NCI-H226 (cell line): ENCODE measurements around the gene ACKR3.

Experiments used
- DNase-seq: peaks from one replicate; pipeline ENCODE4 v3.0.0-alpha.2; 2015

ACKR3 gene

DNA sequence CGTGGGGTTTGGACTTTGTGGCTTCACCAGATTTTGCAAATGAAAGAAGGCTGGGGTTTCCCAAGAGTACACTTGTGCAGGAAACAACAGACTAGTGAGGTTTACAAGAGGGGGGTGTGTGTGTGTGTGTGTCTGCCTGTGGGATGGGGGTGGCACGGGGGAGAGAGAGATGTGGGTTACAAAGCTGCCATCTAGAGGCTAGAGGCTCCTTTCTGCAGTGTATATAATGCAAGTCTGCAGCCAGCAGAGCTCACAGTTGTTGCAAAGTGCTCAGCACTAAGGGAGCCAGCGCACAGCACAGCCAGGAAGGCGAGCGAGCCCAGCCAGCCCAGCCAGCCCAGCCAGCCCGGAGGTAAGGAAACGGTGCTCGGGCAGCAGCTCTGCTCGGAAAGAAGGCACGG is at the start of gene ACKR3:
Gene ACKR3 (plus strand): TSS at position 253 of the 401 bp plus-strand sequence. CDS start 10,641 bp downstream, outside the sequence.
- DNase-seq: peak; percentile 25

DNA sequence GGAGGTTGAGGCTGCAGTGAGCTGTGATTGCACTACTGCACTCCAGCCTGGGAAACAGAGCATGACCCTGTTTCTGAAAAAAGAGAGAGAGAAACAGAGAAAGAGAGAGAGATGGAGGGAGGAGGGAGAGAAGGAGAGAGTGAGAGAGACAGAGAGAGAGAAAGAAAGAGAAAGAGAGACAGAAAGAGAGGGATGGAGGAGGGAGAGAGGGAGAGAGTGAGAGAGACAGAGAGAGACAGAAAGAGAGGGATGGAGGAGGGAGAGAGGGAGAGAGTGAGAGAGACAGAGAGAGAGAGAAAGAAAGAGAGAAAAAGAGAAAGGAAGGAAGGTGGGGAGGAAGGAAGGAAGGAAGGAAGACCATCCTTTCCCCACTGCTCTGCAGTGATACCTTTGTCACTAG is 48.1 kb upstream of the ACKR3 start:
- no peak for DNase-seq

DNA sequence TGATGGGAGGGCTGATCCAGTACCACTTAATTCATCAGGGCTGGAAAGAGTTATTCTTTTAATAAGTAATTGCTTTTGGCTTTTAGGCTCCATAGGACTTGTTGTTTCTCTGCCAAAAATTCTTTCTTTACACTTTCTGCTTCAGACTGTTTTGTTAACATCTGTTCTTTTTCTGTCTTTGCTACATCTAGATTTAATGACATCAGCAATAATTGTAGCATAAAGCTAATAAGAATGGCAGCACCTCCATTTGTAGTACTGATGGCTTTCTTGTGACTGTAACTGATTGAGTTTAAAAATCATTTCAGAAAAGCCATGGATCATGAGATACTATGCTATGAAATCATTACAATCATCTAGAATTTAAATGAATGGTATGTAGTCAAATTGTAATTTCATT is 46.4 kb upstream of the ACKR3 start:
- DNase-seq: no peak

DNA sequence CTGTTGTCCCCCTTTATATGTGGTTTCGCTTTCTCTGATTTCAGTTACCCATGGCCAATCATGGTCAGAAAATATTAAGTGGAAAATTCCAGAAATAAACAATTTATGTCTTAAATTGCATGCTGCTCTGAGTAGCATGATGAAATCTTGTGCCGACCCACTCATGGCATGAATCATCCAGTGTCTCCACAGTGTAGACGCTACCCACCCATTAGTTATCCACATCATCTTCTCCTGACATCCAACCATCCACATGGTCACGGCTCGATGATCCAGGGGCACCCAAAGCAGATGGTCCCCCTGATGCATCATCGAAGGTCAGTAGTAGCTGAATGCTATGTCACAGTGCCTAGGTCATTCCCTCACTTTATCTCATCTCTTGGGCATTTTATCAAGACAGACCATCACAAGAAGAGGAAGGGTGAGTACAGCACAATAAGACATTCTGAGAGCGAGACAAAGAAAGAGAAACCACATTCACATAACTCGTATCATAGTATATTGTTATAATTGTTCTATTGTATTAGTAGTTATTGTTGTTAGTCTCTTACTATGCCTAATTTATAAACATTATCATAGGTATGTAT is 44.1 kb upstream of the ACKR3 start:
- no peak for DNase-seq

DNA sequence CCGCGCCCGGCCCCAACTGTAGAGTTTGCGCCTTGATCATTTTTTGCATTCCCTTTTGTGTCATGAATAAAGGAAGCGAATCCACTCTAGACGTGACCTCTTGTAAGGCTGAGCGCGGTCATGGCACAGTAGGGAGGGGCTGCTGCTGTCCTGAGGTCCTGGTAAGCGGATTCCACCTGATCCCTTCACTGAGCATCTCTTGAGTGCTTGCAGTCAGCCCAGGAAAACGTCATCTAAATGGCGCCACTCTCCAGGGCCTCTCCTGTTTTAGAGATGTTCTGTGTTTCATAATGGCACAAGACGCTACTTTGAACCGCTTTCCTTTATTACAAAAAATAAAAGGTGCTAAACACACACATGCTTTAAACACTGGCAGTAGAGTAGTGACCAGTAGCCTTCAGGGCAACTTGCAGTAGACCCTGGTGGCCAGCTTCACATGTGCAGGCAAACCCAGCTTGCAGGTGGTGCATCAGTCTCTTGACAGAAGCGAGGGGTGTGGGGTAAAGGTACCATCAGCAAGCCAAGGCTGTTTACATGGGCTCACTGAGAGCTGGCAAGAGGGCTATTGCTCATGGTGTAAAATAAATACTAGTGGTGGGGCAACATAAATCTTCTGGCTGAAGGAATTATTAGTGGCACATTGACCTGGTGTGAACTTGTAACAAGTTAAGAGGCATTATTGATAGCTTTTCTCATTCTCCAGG is 43.0 kb upstream of the ACKR3 start:
- no peak for DNase-seq

DNA sequence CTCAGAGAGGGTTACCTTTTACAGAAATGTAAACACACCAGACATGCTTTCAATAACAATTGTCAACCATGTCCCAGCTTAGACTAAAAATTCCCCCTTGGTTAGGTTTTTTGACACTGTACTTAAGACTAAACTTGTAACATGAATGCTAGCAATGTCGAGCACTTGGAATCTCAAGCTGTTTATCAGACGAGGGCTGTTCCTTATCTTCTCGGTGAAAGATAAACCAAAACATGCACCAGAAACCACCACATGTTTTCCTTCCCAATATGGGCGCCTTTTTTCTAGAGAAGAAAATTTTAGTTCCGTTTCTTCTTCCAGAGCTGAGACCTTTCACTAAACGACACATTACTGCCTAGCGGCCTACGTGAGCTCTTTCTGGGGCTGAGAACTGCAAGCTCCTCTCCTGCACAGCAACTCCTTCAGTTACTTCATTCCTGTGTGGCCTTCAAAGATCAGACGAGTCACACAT is 42.4 kb upstream of the ACKR3 start:
- no peak for DNase-seq

DNA sequence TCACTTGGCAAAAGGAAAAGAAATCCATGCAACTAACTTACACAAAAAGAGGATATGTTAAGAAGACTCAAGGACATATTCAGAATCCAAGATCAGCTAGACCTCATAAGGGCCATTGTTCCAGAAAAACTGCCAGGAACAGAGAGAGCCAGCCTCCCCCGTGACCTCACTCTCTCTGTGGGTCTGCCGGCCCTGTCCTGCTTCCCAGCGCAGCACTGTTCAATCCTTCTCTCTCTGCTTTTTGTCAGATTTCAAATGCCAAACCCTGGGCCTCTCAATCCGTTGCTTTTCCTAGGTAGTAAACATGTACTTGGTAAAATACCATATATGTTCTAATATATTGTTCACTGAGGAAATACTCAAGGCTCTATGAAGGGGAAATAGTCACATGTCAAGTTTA is 40.0 kb upstream of the ACKR3 start:
- DNase-seq: no peak

DNA sequence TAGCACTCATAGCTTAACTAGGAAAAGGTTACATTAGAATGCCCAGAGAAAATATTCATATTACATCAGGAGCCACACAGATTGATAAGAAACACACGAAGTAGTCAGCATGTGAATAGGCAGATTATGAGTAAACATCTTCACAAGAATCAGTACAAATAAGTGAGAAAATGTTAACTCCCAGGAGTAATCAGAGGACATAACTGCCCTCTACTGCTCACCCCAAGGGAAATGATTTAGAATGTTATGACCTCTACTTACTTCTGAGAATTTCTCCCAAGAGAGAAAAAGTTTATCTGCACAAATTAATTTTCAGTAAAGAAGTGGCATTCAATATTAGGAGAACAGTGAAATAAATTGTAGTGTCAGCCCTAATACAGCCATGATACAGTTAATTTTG is 39.1 kb upstream of the ACKR3 start:
- no peak for DNase-seq

DNA sequence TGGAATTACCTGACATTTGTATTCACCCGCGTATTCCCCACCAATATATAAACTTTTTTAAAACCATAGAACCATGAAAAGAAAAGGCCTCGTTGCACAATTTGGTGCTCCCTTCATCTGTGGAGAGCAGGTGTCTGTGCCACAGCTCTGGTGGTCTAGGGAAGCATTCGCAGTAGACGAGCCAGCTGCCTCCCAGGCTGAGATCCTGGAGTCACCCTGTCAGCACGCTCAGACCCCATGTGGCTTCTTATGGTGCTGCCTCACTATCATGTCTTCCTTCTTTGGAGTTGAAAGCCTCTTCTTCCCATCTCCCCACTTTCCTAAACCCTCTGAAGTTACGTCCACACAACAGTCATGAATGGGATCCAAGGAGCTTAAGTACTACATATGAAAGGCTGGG is 38.4 kb upstream of the ACKR3 start:
- no peak for DNase-seq

DNA sequence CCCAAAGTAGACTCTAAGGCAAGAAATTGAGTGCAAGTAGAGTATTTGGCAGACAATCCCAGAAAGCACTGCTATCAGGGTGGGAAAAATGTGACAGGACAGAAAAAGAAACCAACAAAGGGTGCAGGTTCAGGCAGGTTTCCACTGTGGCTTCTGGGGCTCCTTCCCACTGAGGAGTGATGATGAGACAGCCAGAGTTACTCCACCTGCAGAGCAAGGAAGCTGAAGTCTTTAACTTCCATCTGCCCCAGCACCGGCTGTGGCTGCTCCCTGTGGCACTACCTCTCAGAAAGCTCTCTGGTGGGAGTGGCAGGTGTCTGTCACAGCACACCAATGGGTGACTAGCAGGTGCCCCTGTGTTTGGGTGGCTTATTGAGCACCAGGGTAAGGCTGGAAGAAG is 37.6 kb upstream of the ACKR3 start:
- DNase-seq: no peak

DNA sequence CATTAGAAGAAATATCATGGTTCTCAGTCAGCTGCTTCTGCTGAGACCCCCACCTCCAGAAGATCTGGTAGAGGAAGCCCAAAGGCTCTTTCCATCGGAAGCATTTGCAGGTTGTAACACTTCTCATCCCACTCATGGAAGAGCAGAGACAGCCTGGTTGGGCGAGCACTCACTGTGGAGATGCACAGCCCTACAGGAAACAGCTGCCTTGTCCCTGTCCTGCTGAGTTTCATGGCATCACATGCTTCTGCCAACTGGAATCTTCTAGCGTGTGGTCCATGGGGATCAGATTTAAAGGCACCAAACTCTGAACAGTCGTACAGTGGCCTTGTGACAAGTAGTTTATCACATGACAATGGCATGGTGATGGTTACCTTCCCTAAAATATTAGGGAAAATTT is 36.3 kb upstream of the ACKR3 start:
- no peak for DNase-seq

DNA sequence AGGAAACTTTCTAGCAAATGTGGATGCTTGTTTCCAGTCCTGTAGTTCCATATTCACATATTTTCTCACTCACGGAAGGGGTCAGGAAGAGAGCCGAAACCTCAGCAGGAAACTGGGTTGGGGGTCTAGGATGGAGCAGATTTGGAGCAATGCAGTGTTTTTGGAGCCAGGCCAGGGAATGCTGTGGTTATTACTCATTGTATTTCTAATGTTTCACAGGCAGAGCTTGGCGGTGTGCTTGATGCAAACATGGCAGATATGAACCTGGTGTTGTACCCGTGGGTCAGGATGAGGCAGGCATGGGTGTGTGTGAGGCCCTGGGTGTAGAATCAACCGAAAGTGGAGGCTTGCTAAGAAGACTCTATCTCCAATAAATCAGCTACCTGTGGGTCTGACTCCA is 34.6 kb upstream of the ACKR3 start:
- DNase-seq: no peak

DNA sequence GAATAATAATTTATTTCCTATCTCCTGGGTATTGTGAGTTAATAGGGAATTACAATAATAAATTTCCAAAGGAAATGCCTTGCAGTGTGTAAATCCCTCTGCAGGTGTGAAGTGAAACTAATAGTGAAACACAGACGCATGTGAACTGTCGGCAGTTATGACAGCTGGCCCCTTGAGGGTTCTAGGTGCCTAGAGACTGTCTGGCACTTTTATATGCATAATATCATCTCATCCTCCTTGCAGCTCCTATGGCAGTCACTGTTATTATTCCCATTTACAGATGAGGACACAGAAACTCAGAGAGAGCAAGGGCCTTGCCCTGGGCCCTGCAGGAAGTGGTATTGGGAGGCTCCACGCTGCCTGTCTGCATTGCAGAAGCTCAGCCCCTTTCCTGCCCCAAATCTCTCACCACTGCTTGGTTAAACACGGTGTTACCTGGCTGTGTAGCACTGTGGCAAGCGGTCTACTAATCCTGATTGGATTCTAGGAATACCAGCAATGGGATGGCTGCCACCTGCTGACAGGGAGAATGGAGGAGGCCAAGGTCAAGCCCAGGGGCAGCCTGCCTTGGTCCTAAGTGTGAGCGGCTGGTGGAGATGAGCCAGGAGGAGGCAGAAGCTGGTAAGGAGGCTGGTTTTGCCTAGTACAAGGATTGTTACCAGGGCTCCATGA is 32.8 kb upstream of the ACKR3 start:
- DNase-seq: no peak

DNA sequence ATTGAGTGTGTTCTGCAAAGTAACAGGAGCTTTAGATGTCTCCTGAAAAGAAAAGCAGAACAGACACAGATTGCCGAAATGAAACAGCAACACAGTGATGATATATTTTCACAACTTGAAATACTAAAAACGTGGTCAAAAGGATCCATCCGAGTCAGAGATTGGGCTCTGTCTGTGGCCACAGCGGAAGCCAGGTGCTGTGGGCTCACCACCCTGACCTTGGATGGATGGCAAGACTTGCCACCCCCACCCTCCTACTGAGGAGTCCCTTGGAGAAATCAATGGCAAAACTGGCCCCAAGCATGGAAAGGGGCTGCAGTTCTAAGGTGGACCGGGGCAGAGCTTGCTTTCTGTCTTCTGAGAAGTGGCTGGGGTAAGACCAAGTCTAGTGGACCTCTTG is 31.4 kb upstream of the ACKR3 start:
- DNase-seq: no peak

DNA sequence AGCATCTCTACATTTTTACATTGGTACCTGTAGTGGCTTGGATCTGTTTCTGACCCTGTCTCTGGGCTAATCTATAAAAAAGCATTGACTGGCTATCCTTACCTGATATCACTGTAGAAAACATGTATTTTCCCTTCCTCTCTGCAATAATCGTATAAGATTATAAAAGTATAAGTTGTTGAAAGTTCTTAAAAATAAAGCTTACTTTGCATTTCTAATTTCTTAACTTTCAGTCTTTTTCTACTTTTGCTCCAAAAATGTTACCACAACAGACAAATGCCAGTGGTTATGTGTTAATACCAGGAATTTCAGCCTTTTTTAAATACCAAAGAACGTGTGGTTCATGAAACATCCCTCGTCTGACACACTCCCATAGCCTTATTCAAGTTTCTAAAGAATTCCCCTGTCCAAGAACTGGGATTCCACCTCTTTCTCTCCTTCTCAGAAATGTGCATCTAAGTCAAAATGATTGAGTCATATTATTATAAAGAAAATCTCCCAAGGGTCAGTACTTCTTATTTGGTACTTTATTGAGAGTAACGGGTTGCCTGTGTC is 28.5 kb upstream of the ACKR3 start:
- DNase-seq: no peak

DNA sequence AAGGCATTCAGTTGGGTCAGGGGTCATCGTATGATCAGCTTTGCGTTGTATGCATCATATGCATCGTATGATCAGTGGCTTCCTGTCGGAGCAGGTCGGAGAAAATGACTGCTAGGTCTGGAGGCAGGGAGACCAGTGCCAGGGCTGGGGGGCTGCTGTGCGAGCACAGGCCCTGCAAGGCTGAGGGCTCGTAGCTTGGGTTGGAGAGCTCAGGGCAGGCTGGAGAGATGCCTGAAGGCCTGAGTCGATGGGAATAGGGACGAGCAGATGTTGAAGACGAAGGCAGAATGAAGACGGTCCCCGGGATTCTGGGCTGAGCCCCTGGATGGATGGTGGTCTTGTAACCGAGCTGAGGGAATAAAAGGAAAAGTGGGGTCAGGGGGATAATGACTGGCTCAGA is 25.3 kb upstream of the ACKR3 start:
- DNase-seq: no peak

DNA sequence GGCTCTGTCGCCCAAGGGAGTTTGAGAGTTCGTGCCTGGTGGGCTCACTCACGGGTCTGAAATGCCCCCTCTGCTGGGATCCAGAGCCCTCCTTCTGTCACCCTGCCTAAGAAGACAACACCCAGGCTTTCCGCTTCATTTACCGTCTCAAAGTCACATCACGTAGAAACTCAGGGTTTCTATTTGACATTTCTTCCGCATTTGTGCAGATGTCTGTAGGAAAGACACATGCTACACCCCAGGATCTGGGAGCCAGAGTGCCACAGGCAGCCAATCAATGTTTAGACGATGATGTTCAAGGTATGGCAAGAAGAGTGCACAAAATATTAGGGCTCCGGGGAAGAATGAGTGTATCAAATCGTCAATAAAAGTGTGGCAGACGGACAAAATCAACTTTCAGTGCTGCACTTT is 24.4 kb upstream of the ACKR3 start:
- DNase-seq: no peak

DNA sequence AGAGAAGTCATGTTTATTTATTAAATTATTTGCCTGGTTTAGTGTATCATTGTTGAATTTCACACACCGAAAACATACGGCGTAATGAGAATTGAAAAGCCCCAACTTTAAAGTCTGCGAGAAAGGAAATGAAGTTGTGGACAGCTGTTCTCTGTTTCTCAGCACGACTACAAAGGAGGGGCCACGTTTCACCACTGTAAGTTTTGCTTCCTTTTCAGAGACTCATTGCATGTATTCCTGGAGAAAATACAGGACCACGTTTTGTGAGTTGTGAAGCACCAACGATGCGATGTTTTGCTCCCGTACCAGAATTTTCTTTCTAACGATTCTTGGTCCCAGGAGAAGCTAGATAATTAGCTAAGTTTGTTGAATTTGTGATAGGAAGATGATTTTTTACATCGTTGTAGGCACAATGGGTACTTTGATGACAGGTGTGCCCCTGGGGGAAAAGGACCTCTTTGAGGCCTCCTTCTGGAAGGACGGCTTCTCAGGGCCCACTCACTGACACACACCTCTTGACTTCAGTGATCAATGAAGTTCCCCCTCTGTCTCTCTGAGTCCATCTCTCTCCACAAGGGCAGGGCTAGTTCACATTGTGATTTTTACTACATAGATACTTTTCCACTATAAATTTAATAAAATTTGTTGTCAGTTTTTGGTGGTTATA is 23.7 kb upstream of the ACKR3 start:
- no peak for DNase-seq

DNA sequence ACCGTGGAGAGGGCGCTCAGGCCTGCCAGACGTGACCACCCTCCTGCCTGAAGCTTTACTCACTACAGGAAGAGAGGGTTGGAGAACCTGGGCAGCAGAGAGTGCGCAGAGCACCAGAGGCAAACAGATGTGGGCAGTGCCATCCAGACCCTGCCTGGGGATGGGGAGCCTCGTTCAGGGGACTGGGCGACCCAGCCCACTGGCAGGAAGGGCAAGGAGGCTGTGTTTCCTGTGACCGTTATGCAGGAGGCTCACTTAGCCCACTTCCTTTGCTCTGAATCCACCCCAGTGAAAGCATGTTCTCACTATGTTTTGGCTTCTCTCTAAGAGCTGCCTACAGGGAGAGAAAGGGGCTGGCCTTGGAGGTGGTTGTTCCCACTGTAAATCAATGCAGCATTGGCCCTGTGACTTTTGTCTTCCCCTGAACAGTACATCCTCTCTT is 23.0 kb upstream of the ACKR3 start:
- no peak for DNase-seq

DNA sequence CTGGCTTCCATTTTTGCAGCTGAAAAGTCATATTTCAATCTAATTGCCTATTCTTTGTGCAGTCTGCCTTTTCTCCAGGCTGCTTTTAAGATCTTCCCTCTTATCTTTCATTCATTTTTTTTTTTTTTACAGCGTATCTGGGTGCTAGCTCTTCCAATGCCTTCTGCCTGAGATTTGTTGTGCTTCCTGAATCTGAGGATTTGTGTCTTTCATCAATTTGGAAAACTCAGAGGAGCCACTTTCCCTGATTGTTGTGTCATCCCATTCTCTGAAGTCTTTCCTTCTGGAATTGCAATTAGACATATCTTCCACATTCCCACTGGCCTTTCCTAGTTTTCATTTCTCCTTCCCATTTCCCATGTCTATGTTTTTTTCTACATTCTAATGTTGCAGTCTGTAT is 21.9 kb upstream of the ACKR3 start:
- no peak for DNase-seq

DNA sequence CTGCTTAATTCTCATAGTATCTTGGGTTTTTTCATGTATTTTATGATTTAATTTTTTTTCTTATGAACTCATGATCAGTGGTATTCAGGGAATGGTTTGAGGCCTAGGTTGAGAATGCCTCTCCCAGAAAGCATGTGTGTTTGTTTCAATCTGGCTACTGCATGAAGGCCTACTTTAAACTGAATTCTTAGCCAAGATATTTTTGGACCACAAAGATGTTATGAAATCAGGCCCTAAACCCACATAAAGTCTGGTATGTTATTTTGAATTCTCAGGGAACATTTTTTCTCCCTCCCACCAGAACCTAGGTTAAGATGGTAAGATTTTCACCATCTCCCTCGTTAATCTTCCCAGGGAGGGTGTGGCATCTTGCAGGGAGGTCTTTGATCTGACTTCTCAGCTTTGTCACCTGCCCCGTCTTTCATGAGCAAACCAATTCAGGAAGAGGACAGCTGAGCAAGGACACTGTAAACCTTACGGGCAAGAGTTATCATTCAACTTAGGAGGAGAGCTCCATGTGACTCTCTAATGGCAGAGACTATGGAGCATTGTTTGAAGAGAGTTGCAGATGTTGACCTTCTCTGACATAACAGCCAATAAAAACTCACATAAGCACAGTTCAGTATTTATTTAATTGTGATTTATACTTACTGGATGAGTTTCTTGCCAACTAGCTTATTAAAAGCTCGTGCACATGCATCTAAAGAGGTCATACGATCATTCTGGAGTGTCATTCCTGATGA is 21.3 kb upstream of the ACKR3 start:
- DNase-seq: no peak

DNA sequence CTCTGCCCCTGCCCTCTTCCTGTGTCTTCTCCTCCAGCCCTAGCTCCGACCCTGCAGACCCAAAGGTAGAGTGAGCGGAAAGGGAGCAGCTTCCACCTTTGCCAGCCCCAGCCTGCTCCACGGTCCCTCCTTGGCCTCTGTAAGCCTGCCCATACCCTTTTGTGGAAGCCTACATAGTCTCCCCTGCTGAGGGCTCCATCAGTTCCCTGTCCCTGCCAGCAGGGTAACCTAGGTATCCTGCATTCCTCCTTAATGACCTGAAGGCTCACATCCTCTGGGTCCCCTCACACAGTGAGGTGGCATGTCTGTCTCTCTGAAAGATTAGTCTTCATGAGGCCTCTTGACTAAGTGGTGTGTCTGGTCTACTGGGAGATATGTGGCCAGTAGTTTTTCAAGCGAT is 20.5 kb upstream of the ACKR3 start:
- no peak for DNase-seq

DNA sequence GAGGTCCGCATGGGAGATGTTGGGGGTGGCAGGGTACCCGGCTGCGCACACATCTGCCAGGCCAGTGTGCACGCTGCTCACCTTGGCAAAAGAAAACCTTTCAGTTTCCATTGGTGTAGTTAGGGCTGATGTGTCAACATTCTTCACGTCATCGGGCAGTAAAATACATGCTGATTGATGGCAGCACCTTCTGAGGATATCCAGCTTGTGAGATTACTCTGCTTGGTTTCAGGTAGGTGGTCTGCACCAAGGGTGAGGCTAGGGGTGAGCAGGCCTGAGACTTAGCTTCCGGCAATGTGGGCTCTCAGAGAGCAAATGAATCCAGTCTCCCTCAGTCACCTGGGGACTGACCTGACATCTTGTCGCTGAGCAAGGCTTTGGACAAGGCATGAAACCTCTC is 19.3 kb upstream of the ACKR3 start:
- DNase-seq: no peak
